ENCODE data around the gene PNMA6E. TPM values are rescaled to one million over a fixed set of nuclear protein-coding genes. Genes with fewer than 3 reads are reported as not detected.
A peak's percentile ranks its signal among the peaks of the same experiment; 100 is the strongest.

Gene PNMA6E
- total and polyA plus RNA-seq, 7 experiments from 2014 or later = not detected

DNA sequence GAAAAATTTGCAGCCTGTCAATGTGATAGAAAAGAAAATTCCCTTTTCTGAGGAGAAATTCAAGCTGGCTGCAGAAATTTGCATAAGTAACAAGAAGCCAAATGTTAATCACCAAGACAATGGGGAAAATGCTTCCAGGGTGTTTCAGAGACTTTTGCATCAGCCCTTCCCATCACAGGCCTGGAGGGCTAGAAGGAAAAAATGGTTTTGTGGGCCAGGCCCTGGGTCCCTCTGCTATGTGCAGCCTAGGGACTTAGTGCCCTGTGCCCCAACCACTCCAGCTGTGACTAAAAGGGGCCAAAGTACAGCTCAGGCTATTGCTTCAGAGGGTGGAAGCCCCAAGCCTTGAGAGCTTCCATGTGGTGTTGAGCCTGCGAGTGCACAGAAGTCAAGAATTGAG, 43.3 kb downstream of the PNMA6E start:
- DNase-seq (no peak), ATAC-seq (no peak)
- no peak overlapping the region for H3K27ac ChIP-seq (ENCODE audit: low read depth, low read length)
- no peak overlapping the region for H3K4me3 Mint-ChIP-seq
- H3K27me3 Mint-ChIP-seq = no peaks in the 10 kb centered on the region
- no peaks in the 10 kb centered on the region for H3K4me1 ChIP-seq (ENCODE audit: control insufficient read depth in 2 of 2, insufficient read depth in 2 of 2, low read length in 2 of 2)
- intact Hi-C loops (cut with micrococcal nuclease) = no loop called here
- ChIA-PET CTCF (no interaction called here), POLR2A (no interaction called here)
- H3K4me3 ChIP-seq (ENCODE audit: low read length) = no peak overlapping the region
- H3K4me1 Mint-ChIP-seq = no peaks in the 10 kb centered on the region
- no peaks in the 10 kb centered on the region for H3K27me3 ChIP-seq (ENCODE audit: control insufficient read depth in 2 of 2, insufficient read depth in 2 of 2, low read length in 2 of 2)
- no peaks in the 10 kb centered on the region for H3K9me3 ChIP-seq (ENCODE audit: control insufficient read depth in 2 of 3, low read length in 3 of 3)
- peaks cover 0 to 19% (median 5%) of the 10 kb centered on the region in 5 donors for H3K36me3 Mint-ChIP-seq
- no peak overlapping the region for H3K27ac Mint-ChIP-seq
- no peaks in the 10 kb centered on the region for H3K36me3 ChIP-seq (ENCODE audit: control insufficient read depth in 2 of 3, insufficient read depth in 3 of 3, low read length in 3 of 3)
- H3K9me3 Mint-ChIP-seq = peaks cover 0 to 27% (median 7%) of the 10 kb centered on the region in 11 donors

DNA sequence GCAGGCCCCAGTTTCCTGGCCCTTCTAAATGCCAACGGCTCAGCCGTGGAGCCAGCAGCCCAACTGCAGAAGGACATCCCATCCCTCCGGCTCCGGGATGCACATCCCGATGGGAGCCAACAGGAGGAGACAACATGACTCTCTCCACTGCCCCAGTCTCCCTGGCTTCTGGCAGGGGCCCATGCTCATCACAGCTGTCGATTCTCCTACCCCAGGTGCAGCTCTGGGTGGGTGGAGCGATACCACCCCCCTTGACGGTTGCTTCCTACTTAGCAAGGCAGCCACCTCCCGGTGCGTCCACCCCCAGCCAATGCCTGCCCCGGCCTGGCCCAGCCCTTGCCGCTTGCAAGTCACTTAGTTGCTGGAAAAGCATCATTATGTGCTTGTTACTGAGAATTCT, 47.7 kb downstream of the PNMA6E start:
- H3K27ac Mint-ChIP-seq = no peak overlapping the region

DNA sequence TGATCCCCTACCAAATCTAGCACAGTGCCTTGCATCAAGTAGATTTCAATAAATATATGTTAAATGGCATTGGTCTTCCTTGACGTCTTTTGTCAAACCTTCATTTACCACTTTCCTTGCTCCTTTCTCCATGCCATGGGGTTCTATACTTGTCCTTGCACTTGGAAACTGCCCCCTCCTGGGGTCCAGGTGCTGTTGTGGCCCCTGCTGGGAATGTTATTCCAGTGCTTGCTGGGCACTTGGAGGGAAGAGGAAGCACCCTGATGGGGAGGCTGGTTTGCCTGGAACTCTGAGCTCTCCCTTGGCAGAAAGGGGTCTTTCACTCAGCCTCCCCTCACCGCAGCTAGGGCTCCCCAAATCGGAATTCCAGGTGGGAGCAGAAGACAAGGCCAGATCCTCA, 48.3 kb downstream of the PNMA6E start:
- no peak overlapping the region for H3K4me3 ChIP-seq (ENCODE audit: low read length)
- ChIA-PET CTCF (no interaction called here), POLR2A (no interaction called here)
- H3K36me3 Mint-ChIP-seq = peaks cover 5 to 37% (median 20%) of the 10 kb centered on the region in 5 donors
- DNase-seq (no peak), ATAC-seq (no peak)
- no peaks in the 10 kb centered on the region for H3K27me3 Mint-ChIP-seq
- H3K27ac ChIP-seq (ENCODE audit: low read depth, low read length) = no peak overlapping the region
- H3K36me3 ChIP-seq (ENCODE audit: control insufficient read depth in 2 of 3, insufficient read depth in 3 of 3, low read length in 3 of 3) = peaks cover 0 to 18% (median 0%) of the 10 kb centered on the region in 3 experiments
- no peaks in the 10 kb centered on the region for H3K9me3 ChIP-seq (ENCODE audit: control insufficient read depth in 2 of 3, low read length in 3 of 3)
- H3K27ac Mint-ChIP-seq = peak overlapping the region in 1 of 9 donors; percentile 71
- intact Hi-C loops (cut with micrococcal nuclease) = no loop called here
- no peak overlapping the region for H3K4me3 Mint-ChIP-seq
- H3K27me3 ChIP-seq (ENCODE audit: control insufficient read depth in 2 of 2, insufficient read depth in 2 of 2, low read length in 2 of 2) = no peaks in the 10 kb centered on the region
- H3K9me3 Mint-ChIP-seq = peaks cover 0 to 8% (median 0%) of the 10 kb centered on the region in 11 donors
- no peaks in the 10 kb centered on the region for H3K4me1 ChIP-seq (ENCODE audit: control insufficient read depth in 2 of 2, insufficient read depth in 2 of 2, low read length in 2 of 2)
- peaks cover 0 to 9% (median 3%) of the 10 kb centered on the region in 7 donors for H3K4me1 Mint-ChIP-seq

More for the DNA sequence above, 47.7 kb downstream of the PNMA6E start:
- H3K4me3 Mint-ChIP-seq = no peak overlapping the region
- ChIA-PET POLR2A (no interaction called here), CTCF (no interaction called here)
- H3K4me1 ChIP-seq (ENCODE audit: control insufficient read depth in 2 of 2, insufficient read depth in 2 of 2, low read length in 2 of 2) = no peaks in the 10 kb centered on the region
- H3K36me3 Mint-ChIP-seq = peaks cover 5 to 33% (median 19%) of the 10 kb centered on the region in 5 donors
- ATAC-seq (no peak), DNase-seq (no peak)
- no peak overlapping the region for H3K4me3 ChIP-seq (ENCODE audit: low read length)
- intact Hi-C loops (cut with micrococcal nuclease) = no loop called here
- no peak overlapping the region for H3K27ac ChIP-seq (ENCODE audit: low read depth, low read length)
- H3K27me3 Mint-ChIP-seq = no peaks in the 10 kb centered on the region
- no peaks in the 10 kb centered on the region for H3K27me3 ChIP-seq (ENCODE audit: control insufficient read depth in 2 of 2, insufficient read depth in 2 of 2, low read length in 2 of 2)
- peaks cover 0 to 9% (median 3%) of the 10 kb centered on the region in 7 donors for H3K4me1 Mint-ChIP-seq
- H3K9me3 ChIP-seq (ENCODE audit: control insufficient read depth in 2 of 3, low read length in 3 of 3) = no peaks in the 10 kb centered on the region
- peaks cover 0 to 15% (median 0%) of the 10 kb centered on the region in 3 experiments for H3K36me3 ChIP-seq (ENCODE audit: control insufficient read depth in 2 of 3, insufficient read depth in 3 of 3, low read length in 3 of 3)
- H3K9me3 Mint-ChIP-seq = peaks cover 0 to 14% (median 0%) of the 10 kb centered on the region in 11 donors

DNA sequence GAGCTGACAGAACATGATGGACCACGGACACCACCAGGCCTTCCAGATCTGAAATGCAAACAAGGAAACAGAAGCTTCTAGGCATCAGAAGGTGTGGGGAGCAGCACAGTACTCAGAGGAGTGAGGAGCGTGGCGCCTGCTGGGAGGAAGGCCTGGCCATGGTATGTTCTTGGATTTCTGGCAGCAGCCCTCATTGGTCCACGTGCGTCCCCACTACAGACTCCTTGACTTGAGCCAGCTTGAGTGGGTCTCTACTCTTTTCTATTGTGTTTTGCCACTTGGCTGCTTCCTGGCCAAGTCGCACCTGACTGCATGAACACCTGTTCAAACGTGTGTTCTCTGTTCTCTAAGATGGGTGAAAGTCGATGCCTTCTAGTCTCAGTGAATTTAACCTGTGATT, 49.2 kb downstream of the PNMA6E start:
- no peak for ATAC-seq
- Histone ChIP-seq H3K27ac (ENCODE audit: low read depth, low read length) (no peak overlapping the region), H3K4me3 (ENCODE audit: low read length) (no peak overlapping the region), H3K27me3 (ENCODE audit: control insufficient read depth in 2 of 2, insufficient read depth in 2 of 2, low read length in 2 of 2) (no peaks in the 10 kb centered on the region), H3K36me3 (ENCODE audit: control insufficient read depth in 2 of 3, insufficient read depth in 3 of 3, low read length in 3 of 3) (peaks cover 0 to 27% (median 0%) of the 10 kb centered on the region in 3 experiments), H3K4me1 (ENCODE audit: control insufficient read depth in 2 of 2, insufficient read depth in 2 of 2, low read length in 2 of 2) (no peaks in the 10 kb centered on the region), H3K9me3 (ENCODE audit: control insufficient read depth in 2 of 3, low read length in 3 of 3) (no peaks in the 10 kb centered on the region)
- H3K27me3 Mint-ChIP-seq = no peaks in the 10 kb centered on the region
- no peak for DNase-seq
- no peaks in the 10 kb centered on the region for H3K9me3 Mint-ChIP-seq
- peak overlapping the region in 1 of 9 donors; percentile 71 for H3K27ac Mint-ChIP-seq
- POLR2A ChIA-PET = no interaction called here
- CTCF ChIA-PET = no interaction called here
- peaks cover 0 to 9% (median 3%) of the 10 kb centered on the region in 7 donors for H3K4me1 Mint-ChIP-seq
- H3K36me3 Mint-ChIP-seq = peaks cover 0 to 32% (median 18%) of the 10 kb centered on the region in 5 donors
- intact Hi-C loops (cut with micrococcal nuclease) = no loop called here
- no peak overlapping the region for H3K4me3 Mint-ChIP-seq

DNA sequence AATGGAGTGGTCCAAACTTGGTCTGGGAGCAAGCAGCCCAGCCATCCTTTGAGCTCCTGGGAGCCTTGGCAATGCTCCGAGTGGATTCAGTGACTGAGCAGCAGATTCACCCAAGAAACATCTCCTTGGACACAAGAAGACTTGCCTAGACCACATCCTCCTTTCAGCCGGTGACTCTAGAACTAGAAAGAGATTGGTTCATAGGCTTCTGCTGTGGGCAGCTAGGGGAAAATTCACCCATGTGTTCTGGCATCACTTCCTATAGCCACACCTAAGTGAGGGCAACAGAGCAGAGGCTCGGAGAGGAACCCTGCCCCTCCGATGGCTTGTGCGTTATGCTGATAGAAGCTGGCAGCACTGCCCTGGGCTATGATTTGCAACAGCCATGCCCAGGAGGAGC, 51.2 kb downstream of the PNMA6E start:
- no peak for DNase-seq
- Histone ChIP-seq H3K9me3 (ENCODE audit: control insufficient read depth in 2 of 3, low read length in 3 of 3) (no peaks in the 10 kb centered on the region), H3K36me3 (ENCODE audit: control insufficient read depth in 2 of 3, insufficient read depth in 3 of 3, low read length in 3 of 3) (peaks cover 0 to 47% (median 0%) of the 10 kb centered on the region in 3 experiments), H3K27ac (ENCODE audit: low read depth, low read length) (no peak overlapping the region), H3K4me1 (ENCODE audit: control insufficient read depth in 2 of 2, insufficient read depth in 2 of 2, low read length in 2 of 2) (no peaks in the 10 kb centered on the region), H3K27me3 (ENCODE audit: control insufficient read depth in 2 of 2, insufficient read depth in 2 of 2, low read length in 2 of 2) (no peaks in the 10 kb centered on the region), H3K4me3 (ENCODE audit: low read length) (no peak overlapping the region)
- Mint-ChIP-seq H3K27ac (peak overlapping the region in 1 of 9 donors; percentile 20), H3K4me3 (no peak overlapping the region), H3K4me1 (peaks cover 0 to 11% (median 5%) of the 10 kb centered on the region in 7 donors), H3K27me3 (no peaks in the 10 kb centered on the region), H3K36me3 (peaks cover 0 to 31% (median 21%) of the 10 kb centered on the region in 5 donors), H3K9me3 (peaks cover 0 to 2% (median 0%) of the 10 kb centered on the region in 11 donors)
- ChIA-PET POLR2A (no interaction called here), CTCF (no interaction called here)
- intact Hi-C loops (cut with micrococcal nuclease) = no loop called here
- ATAC-seq = no peak

DNA sequence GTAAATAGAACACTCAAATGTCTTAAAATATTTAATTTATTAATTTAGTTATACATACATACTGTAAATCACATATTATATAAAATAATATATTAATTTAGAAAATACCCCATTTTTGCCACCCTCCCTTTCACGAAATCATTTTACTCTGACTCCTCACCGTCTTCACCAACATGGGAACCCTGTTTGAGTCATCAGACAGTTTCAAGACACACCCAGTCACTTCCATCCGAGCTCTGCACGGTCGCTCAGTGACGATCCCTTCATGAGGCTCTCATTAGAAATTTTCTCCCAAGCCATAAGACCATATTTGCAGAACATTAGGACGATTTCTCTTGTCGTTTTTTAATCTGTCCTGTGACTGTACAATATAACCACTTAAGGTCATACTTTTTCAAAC, 52.7 kb downstream of the PNMA6E start:
- Mint-ChIP-seq H3K9me3 (peaks cover 0 to 2% (median 0%) of the 10 kb centered on the region in 11 donors), H3K4me1 (peaks cover 6 to 26% (median 16%) of the 10 kb centered on the region in 7 donors), H3K27ac (no peak overlapping the region), H3K4me3 (no peak overlapping the region), H3K27me3 (no peaks in the 10 kb centered on the region), H3K36me3 (peaks cover 0 to 42% (median 21%) of the 10 kb centered on the region in 5 donors)
- Histone ChIP-seq H3K4me1 (ENCODE audit: control insufficient read depth in 2 of 2, insufficient read depth in 2 of 2, low read length in 2 of 2) (peaks cover 0 to 13% of the 10 kb centered on the region in 2 donors), H3K27ac (ENCODE audit: low read depth, low read length) (no peak overlapping the region), H3K9me3 (ENCODE audit: control insufficient read depth in 2 of 3, low read length in 3 of 3) (no peaks in the 10 kb centered on the region), H3K27me3 (ENCODE audit: control insufficient read depth in 2 of 2, insufficient read depth in 2 of 2, low read length in 2 of 2) (no peaks in the 10 kb centered on the region), H3K36me3 (ENCODE audit: control insufficient read depth in 2 of 3, insufficient read depth in 3 of 3, low read length in 3 of 3) (peaks cover 0 to 53% (median 0%) of the 10 kb centered on the region in 3 experiments), H3K4me3 (ENCODE audit: low read length) (no peak overlapping the region)
- ChIA-PET CTCF (no interaction called here), POLR2A (no interaction called here)
- intact Hi-C loops (cut with micrococcal nuclease) = no loop called here
- DNase-seq (no peak), ATAC-seq (no peak)

DNA sequence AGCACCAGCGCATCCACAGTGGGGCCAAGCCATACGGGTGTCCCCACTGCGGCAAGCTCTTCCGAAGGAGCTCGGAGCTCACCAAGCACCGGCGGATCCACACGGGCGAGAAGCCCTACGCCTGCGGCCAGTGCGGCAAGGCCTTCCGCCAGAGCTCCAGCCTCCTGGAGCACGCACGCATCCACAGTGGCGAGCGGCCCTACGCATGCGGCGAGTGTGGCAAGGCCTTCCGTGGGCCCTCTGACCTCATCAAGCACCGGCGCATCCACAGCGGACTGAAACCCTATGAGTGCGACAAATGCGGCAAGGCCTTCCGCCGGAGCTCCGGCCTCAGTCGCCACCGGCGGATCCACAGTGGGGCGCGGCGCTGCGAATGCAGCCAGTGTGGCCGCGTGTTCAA, 53.6 kb downstream of the PNMA6E start:
- Mint-ChIP-seq H3K36me3 (peaks cover 0 to 44% (median 26%) of the 10 kb centered on the region in 5 donors), H3K9me3 (peaks cover 0 to 4% (median 0%) of the 10 kb centered on the region in 11 donors), H3K4me3 (no peak overlapping the region), H3K4me1 (peaks cover 14 to 35% (median 24%) of the 10 kb centered on the region in 7 donors), H3K27me3 (no peaks in the 10 kb centered on the region), H3K27ac (no peak overlapping the region)
- ChIA-PET POLR2A (no interaction called here), CTCF (no interaction called here)
- H3K9me3 ChIP-seq (ENCODE audit: control insufficient read depth in 2 of 3, low read length in 3 of 3) = no peaks in the 10 kb centered on the region
- no peaks in the 10 kb centered on the region for H3K27me3 ChIP-seq (ENCODE audit: control insufficient read depth in 2 of 2, insufficient read depth in 2 of 2, low read length in 2 of 2)
- H3K4me1 ChIP-seq (ENCODE audit: control insufficient read depth in 2 of 2, insufficient read depth in 2 of 2, low read length in 2 of 2) = peaks cover 0 to 13% of the 10 kb centered on the region in 2 donors
- no peak for DNase-seq
- intact Hi-C loops (cut with micrococcal nuclease) = no loop called here
- no peak for ATAC-seq
- H3K4me3 ChIP-seq (ENCODE audit: low read length) = no peak overlapping the region
- H3K36me3 ChIP-seq (ENCODE audit: control insufficient read depth in 2 of 3, insufficient read depth in 3 of 3, low read length in 3 of 3) = peaks cover 0 to 53% (median 0%) of the 10 kb centered on the region in 3 experiments
- no peak overlapping the region for H3K27ac ChIP-seq (ENCODE audit: low read depth, low read length)
